Activated CD4-positive, alpha-beta T cell treated with anti-CD3 and anti-CD28 coated beads for 24 hours (primary cell): ENCODE measurements around the gene ARHGAP10.
"Not testable (repeated sequence)": the region's sequence is repeated elsewhere in the genome, so short reads cannot be mapped to it uniquely, and the experiment has no call there.

ENCODE experiments used
- DNase-seq, 2 donors: peaks; one replicate each; pipeline ENCODE4 v3.0.0-alpha.2; 2020; ENCODE audit warnings: low read depth in 2 of 2

ARHGAP10 gene

GRCh38 chr4:147984778-147985138 lies 252.9 kb downstream of the ARHGAP10 start:
- no peak for DNase-seq

- no peak for DNase-seq
Observed at GRCh38 chr4:147985376-147985775, 253.5 kb downstream of the ARHGAP10 start.

DNA sequence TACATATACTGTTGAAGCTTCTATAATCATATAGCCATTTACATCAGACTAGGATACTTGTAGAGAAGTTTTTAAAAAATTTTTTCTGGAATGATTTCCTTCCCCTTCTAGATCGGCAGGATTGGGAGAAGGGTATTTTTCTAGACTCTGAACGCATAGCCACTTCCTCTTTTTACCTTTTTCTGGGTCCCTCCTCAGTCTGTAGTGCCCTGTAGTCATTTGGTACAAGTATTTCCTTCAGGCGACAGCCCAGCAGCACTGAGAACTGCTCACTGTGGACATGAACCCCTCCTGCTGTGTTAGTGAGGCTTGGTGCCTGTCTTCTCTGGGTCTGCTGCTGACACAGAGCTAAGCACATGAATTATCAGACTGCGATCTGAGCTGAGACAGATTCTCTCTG lies 255.4 kb downstream of the ARHGAP10 start:
- DNase-seq = no peak

GRCh38 chr4:147991543-147992283 lies 259.8 kb downstream of the ARHGAP10 start:
- no peak for DNase-seq

GRCh38 chr4:147994076-147994475 lies 262.2 kb downstream of the ARHGAP10 start:
- no peak for DNase-seq

GRCh38 chr4:147994491-147995385 lies 262.9 kb downstream of the ARHGAP10 start:
- no peak for DNase-seq

- DNase-seq = no peak
Observed at GRCh38 chr4:147996859-147997258, 265.0 kb downstream of the ARHGAP10 start.

GRCh38 chr4:148000038-148000437 lies 268.1 kb downstream of the ARHGAP10 start:
- not testable (repeated sequence) for DNase-seq

DNA sequence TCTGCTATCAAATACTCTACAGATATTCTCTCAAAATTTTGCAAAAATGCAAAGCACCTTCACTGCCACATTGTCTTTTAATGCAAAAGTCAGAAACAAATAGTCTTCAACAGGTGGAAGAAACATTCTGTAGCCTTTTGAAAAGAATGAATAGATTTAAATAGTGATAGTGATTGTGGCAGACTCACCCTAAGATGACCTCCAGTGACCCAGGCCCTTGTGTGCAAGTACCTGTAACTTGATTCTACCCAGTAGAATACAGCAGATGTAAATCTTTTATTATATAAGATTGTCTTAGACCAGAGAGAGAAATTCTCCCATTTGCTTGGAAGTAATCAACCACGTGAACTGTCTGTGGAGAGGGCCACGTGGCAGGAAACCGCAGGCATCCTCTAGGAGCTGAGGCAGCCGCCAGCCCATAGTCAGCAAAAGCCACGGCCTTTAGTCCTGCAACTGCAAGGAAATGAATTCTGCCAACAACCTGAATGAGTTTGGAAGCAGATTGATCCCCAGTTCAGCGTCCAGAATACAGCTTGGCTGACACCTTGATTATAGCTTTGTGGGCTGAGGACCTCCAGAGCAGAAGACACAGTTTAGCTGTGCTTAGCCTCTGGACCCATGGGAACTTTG lies 272.5 kb downstream of the ARHGAP10 start:
- no peak for DNase-seq

GRCh38 chr4:148006001-148006400 lies 274.1 kb downstream of the ARHGAP10 start:
- DNase-seq = no peak

DNA sequence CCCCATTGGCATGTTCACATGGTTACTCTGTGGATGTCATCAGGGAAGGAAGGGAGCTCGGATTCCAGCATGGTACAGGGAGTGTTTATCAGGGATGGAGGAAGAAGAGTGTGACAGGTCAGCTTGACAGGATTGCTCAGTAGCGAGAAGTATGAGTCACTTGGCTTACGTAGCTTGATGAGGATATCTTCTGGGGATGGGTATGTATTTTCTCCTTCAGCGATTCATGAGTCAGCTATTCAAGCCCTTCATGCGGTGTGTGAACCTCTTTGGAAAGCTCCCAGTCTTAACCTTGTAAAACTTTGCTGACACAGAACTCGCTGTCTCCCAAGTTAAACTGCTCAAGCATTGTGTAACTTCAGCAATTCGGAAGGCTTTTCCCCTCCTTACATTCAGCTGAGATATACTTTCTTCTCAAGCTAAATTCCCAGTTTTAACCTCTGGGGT lies 275.4 kb downstream of the ARHGAP10 start:
- no peak for DNase-seq

DNA sequence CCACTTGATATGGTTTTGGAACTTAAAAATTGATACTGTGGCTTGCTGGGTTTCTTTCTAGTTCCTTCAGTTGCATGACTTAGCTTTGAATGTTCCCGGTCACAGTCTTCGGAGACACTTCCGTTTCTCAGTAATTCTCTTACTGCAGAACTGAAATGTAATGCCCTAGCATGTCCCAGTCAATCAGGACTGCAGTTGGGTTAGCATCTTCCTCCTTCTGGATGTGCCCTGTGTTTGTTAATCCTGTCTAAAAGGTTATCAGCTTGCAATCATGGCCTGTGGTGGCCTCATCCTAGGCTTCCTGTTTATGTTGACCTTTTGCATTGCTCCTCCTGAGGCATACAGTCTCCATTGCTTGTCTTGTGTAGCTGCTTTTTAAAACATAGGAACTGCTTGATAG lies 275.9 kb downstream of the ARHGAP10 start:
- DNase-seq = no peak

DNA sequence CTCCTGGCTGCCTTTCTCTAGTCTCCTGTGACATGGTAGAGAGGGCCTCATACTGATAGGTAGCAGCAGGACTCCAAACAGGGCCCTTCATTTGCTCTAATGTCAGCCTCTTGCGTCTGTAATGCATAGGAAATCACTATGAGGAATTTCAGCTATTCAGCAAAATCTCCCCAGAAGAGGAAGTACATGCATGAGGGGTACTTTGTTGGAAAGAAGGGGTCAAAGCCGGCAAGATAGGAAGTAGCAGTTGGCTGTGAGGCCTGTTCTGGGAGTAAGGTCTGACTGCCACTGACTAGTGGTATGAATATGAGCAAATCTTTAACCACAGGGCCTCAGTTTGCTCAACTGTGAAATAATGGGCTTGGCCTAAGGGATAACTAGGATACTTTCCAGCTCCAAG lies 283.2 kb downstream of the ARHGAP10 start:
- DNase-seq = no peak

DNA sequence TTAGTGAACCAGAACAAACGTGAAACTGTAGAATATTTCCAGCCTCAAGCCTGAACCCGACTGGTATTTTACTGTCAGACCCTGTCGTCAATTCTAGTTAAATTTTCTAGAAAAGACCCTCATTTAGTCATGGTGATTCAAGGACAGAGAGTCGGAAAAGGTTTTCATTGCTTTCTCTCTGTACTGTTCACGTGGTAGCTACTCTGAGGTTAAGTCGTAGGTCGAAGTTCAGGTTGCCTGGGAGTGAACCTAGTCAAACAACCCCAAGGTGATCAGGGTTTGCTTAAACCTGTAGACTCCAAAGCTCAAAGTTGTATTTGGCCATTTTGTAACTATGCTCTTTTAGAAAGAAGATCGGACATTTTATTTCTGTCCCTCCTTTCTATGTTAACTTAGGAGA lies 283.6 kb downstream of the ARHGAP10 start:
- DNase-seq = no peak

DNA sequence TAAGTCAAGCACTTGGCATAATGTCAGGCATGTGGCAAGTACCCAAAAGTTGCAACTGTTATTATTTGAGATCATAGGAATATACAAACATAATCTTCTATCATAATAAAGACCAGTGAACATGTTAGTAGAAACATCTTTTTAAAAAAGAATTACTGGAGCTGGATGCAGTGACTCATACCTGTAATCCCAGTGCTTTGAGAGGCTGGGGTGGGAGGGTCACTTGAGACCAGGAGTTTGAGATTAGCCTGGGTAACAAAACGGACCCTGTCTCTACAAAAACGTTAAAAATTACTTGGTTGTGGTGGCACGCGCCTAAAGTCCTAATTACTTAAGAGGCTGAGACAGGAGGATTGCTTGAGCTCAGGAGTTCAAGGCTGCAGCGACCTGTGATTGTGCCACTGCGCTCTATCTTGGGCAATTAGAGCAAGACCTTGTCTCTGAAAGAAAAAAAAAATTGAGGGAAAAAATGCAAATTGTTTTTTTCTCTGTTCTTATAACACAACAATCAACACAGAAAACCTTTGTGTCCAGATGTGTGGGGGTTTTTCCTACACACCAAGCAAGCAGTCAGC lies 284.3 kb downstream of the ARHGAP10 start:
- no peak for DNase-seq

DNA sequence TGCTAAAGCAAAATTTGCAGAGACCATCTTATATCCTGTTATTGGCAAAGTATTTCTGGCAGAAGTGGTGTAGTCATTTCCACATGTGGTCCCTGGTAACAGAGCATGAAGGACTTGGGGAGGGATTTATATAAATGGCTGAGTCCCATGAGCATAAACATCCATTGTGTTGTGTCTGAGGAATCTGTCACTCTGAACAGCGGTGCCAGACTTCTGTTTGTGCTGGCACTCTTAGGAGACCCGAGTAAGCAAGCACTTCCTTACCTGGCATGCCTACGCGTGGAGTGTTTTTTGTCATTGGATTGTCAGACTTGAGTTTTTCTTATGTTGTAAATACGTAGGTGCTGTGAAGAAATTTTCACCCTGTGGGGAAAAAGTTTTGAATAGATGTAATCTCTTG lies 285.9 kb downstream of the ARHGAP10 start:
- DNase-seq = no peak

DNA sequence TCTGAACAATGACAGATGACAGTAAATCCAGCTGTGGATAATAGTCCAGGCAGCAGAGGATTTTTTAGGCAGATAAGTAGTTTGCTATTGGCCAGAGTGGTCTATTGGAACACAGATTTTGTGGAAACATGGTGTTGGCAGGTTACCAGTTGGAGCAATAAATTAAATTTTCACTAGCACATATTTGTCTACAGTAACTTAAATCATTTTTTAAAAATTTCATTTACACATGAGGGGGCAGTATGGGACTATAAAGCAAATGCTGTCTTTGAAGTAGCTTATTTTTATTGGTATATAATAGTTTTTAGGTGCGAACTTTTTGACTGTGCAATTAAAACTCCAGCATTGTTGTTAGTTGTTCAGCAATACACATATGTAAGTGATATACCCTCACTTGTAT lies 289.8 kb downstream of the ARHGAP10 start:
- DNase-seq = no peak

DNA sequence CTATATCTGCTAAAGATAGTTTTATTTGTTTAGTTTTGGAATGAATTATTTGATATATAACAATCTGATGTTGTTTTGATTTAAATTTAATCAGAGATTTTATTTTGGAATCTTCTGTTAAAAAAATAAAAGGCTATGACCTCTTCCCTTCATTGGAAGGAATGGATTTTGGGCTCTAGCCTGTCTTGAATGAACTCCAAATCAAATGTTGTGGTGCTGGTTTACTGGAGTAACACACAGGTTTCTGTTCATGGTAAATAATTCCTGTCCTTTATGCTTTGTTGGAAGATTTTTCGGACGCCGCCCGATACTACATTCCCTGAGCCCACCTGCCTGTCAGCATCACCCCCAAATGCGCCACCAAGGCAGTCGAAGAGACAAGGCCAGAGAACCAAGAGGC lies 291.1 kb downstream of the ARHGAP10 start:
- DNase-seq = no peak

- no peak for DNase-seq
Observed at GRCh38 chr4:148023512-148024181, 291.8 kb downstream of the ARHGAP10 start.

GRCh38 chr4:148025981-148026380 lies 294.1 kb downstream of the ARHGAP10 start:
- no peak for DNase-seq

- no peak for DNase-seq
Observed at GRCh38 chr4:148027201-148027600, 295.3 kb downstream of the ARHGAP10 start.

- DNase-seq = no peak
Observed at GRCh38 chr4:148029781-148030180, 297.9 kb downstream of the ARHGAP10 start.
